Kidney capillary endothelial cell (primary cell): ENCODE results near the gene INSR.
"Not testable (repeated sequence)": the region's sequence is repeated elsewhere in the genome, so short reads cannot be mapped to it uniquely, and the experiment has no call there.

ENCODE experiments used
- DNase-seq: peaks from one replicate; pipeline ENCODE4 v3.0.0-alpha.2; 2018; ENCODE audit warnings: low spot score

Gene INSR

GRCh38 chr19:7224209-7224686 lies 70.0 kb downstream of the INSR start:
- DNase-seq: no peak

GRCh38 chr19:7223429-7223828 lies 70.8 kb downstream of the INSR start:
- no peak for DNase-seq

- no peak for DNase-seq
Measured at GRCh38 chr19:7219056-7219455, 75.2 kb downstream of the INSR start.

DNA sequence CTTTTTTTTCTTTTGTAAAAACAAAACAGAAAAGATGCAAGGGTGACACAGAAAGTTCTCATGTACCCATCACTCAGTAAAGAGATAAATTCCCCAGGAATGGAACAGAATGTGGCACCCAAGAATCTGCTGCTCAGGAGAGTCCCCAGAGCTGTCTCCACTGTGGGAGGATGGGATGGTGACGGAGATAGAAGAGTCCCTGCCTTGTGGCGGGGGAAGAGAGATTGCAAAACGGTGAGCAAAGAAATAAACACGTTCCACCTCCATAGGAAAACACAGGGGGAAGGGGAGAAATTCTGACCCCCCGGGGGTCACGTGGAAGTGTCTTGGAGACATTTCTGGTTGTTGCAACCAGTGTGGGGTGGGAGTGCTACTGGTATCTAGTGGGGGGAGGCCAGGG lies 76.4 kb downstream of the INSR start:
- no peak for DNase-seq

DNA sequence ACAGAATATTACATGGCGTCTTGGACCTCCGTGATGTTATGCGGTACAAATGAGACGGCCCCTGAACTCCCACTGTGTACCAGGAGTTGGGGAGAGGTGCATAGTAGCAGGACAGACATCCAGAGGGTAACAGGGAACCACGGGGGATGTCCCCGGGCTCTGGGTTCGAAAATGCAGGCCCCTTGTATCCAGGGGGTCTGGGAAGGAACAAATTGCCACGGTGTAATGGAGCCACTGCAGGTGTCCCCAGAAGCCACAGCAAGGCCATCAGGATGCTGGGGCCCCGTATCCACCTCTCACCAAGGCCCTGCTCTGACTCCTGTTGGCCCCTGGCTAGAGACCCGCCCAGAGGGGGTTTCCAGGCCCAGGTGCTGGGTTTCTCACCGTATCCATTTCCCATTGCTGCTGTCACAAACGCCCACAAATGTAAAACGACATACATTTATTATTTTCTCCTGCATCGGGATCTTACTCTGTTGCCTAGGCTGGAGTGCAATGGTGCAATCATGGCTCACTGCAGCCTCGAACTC lies 77.8 kb downstream of the INSR start:
- no peak for DNase-seq

DNA sequence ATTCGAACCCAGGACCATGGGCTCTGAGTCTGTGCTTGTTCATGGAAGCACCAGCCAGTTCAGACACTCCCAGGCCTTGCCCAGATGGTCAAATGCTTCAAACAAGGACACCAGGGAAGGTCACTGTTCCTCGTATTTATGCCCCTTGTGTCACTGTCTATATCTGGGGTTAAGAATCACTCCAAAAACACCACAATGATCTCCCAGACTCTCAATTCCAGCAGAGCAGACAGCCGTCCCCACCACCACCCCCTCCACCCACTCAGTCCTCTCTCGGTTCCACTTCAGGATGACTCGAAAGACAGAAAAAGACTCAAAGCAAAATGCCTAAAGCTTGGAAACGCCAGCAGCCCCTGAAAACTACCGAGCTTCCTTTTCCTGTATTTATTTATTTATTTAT lies 79.0 kb downstream of the INSR start:
- DNase-seq: no peak

- DNase-seq: no peak
Measured at GRCh38 chr19:7214324-7215089, 79.7 kb downstream of the INSR start.

GRCh38 chr19:7213628-7214323 lies 80.4 kb downstream of the INSR start:
- no peak for DNase-seq

DNA sequence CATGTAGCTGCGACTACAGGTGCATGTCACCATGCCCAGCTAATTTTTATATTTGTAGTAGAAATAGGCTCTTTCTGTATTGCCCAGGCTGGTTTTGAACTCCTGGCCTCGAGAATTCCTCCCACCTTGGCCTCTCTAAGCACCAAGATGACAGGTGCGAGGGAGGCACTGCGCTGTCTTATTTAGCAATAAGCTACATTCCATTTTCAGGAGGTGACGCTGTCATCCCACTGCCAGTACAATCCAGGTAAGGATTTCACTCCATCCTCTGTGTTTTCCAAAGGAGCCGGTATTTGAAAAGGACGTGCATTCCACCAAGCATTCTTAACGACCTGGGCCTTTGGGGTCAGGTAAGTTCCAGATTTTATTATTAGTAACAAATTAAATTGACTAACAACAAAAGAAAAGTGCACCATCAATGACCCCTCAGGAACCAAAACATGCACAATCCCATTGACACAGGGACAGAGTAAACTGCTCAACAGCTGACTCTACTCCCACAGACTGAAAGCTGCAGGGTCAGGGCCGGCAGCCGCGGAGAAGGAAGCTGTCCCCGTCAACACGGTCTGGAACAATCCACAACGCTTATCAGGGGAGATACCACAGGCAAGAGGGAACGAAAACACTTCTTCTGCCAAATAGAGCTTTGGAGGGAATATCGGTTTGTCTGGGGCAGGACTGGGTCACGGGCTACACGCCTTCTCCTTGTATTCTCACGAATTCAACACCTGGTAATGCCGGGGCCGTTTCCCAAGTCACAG lies 82.8 kb downstream of the INSR start:
- no peak for DNase-seq

DNA sequence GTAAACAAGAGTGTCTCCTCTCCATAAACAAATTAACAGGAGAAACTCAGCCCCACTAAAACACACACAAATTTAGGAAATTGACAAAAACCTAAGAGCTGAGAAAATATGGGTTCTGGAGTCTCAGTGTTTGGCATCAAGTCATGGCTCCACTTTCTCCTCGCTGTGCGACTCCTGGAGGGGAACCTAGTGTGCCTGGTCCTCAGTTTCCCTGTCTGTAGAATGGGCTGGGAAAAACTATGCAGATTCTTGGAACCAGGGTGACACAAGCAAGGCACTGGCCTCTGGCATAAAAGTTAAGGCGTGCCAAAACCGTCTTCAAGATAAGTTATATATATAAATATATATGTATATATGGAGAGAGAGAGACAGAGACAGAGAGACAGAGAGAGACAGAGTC lies 83.9 kb downstream of the INSR start:
- DNase-seq: no peak

GRCh38 chr19:7209597-7210325 lies 84.5 kb downstream of the INSR start:
- not testable (repeated sequence) for DNase-seq

- DNase-seq: not testable (repeated sequence)
Measured at GRCh38 chr19:7209036-7209435, 85.2 kb downstream of the INSR start.

DNA sequence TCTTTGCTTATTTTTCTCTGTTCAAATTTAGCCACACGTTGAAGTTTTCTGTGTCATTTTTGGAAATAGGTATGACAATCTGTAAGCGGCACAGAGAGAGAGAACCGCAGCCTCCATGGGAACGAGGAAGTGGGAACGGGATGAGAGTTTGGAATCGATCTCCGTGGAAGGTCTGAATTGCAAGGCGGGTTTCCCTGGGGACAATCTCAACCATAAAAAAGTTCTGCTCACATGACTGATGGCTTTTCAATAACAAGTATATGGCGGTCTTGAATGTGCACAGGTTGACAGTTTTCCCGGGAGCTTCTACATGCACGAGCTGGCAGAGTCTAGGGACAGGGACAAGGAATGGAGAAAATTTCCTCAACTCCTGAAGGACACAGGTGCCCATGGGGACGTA lies 90.9 kb downstream of the INSR start:
- no peak for DNase-seq

- DNase-seq: no peak
Measured at GRCh38 chr19:7202888-7203287, 91.3 kb downstream of the INSR start.

- DNase-seq: no peak
Measured at GRCh38 chr19:7200736-7201135, 93.5 kb downstream of the INSR start.

DNA sequence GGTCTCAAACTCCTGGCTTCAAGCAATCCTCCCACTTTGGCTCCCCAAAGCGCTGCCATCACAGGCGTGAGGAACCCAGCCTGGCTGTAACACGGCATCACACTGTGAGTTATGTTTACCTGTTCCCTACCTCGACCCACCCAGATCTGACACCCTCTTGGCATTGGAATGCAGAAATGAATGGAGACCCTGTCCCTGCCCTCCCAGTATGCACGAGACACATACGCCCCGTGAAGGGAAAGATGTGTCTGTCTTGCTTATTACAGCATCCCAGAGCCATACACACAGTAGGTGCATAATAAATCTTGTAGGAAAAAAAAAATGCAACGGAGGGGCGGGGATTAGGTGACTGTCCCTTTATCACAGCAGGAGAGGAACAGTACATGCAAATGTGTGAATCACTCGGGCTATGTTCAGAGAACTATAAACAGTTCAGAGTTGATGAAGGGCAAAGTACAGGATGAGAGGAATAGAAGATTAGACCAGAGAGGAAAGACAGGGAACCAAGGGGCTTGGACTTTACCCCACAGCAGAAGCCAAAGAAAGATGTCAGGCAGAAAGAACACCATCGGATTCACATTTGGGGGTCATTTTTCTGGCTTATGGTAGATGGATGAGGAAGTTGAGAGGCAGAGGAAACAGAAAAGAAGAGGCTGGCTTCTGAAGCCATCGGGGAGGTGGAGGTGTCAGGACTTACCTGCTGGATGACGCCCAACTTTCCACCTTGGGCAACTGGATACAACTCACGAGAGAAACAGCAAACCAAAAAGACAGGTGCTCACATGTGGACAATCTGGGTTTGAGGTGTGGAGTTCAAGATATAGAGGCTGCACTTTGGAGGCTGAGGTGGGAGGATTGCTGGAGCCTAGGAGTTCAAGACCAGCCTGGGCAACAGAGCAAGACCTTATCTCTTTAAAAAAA lies 94.3 kb downstream of the INSR start:
- no peak for DNase-seq

DNA sequence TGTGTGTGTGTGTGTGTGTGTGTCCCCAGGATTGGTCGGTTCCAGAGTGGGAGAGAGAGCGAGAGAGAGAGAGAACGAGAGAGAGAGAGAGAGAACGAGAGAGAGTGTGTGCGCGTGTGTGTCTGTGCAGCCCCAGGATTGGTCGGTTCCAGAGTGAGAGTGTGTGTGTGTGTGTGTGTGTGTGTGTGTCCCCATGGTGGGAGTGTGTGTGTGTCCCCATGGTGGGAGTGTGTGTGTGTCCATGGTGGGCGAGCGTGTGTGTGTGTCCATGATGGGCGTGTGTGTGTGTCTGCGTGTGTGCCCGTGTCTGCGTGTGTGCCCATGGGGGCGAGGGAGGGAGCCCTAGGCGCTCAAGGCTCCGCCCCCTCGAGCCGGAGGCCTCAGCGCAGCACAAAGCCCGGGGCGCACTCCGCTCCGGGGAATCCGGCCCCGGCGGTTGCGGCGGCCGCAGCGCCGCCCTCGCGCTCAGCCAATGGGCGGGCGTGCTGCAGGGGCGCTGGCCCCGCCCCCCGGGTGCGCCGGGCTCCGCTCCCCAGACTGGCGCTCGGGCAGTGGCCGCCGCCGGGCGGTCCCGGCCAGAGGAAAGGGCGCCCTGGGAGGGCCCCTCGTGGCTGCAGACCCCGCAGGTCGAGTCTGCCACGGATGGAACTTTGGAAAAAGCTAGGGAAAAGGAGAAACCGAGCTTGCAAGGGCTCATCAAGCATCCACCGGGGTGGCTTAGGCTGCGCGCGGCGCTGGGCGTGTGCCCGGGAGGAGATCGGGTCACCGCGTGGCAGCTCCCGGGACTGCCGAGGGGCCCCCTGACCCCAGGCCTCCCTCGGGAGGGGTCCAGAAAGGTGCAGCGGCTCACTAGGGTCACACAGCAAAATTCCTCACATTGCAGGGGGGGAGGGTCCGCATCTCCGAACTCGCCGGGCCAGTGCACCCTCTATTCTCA lies 96.2 kb downstream of the INSR start:
- peak; percentile 88 for DNase-seq

- DNase-seq: peak; percentile 63
Measured at GRCh38 chr19:7197119-7197759, 97.0 kb downstream of the INSR start.

- no peak for DNase-seq
Measured at GRCh38 chr19:7196763-7197118, 97.5 kb downstream of the INSR start.
